GM19463 (cell line): ENCODE data around the gene OR2Y1.
"Not testable (repeated sequence)": the region's sequence is repeated elsewhere in the genome, so short reads cannot be mapped to it uniquely, and the experiment has no call there.

Experiments used
- ATAC-seq: cut with Tn5 transposase; IDR thresholded peaks from one replicate; pipeline ENCODE4 v1.9.1; 2021; ENCODE audit warnings: mild to moderate bottlenecking, moderate library complexity; ENCODE audit not compliant: unreplicated experiment

The OR2Y1 gene, protein sequence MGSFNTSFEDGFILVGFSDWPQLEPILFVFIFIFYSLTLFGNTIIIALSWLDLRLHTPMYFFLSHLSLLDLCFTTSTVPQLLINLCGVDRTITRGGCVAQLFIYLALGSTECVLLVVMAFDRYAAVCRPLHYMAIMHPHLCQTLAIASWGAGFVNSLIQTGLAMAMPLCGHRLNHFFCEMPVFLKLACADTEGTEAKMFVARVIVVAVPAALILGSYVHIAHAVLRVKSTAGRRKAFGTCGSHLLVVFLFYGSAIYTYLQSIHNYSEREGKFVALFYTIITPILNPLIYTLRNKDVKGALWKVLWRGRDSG

DNA sequence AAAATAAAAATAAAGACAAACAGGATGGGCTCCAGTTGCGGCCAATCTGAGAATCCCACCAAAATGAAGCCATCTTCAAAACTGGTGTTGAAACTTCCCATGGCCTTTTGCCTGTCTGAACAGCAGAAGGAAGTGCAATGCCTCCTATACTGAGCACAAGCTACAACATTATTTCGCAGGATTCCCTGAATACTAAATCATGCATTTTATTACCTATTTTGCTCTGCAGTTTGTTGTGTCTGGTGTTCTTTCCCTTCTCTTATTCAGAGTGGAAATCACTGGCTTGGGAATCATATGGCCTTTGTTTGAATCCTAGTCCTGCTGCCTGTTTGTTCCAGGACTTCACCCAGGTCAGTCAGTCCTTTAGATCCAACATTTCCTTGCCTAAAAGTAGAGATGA lies at the start of gene OR2Y1:
Gene OR2Y1 (minus strand): TSS at position 101 of the 400 bp plus-strand sequence. CDS start 0 bp downstream, at position 101.
- no peak for ATAC-seq

DNA sequence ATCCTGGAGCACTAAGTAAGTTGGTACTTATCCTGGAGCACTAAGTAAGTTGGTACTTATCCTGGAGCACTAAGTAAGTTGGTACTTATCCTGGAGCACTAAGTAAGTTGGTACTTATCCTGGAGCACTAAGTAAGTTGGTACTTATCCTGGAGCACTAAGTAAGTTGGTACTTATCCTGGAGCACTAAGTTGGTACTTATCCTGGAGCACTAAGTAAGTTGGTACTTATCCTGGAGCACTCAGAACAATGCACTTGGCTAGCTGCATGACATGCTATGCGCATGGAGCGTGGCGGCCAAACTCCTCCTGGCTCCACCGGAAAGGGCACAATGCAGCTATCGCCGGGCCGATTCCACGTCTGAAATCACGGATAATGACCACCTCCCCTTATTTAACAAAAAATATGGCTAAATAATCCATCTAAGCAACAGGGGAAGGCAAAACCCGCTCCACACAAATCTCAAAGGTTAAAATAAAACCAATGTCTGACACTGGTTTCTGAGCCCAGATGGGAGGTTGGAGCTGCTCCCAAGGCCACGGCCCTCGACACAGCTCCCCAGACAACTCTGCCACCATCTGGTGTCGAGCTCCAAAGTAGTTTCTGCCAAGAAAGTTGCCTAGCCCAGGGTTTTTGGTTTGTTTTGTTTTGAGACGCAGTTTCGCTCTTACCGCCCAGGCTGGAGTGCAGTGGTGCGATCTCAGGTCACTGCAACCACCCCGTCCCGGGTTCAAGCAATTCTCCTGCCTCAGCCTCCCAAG lies 49.0 kb upstream of the OR2Y1 start:
- not testable (repeated sequence) for ATAC-seq

DNA sequence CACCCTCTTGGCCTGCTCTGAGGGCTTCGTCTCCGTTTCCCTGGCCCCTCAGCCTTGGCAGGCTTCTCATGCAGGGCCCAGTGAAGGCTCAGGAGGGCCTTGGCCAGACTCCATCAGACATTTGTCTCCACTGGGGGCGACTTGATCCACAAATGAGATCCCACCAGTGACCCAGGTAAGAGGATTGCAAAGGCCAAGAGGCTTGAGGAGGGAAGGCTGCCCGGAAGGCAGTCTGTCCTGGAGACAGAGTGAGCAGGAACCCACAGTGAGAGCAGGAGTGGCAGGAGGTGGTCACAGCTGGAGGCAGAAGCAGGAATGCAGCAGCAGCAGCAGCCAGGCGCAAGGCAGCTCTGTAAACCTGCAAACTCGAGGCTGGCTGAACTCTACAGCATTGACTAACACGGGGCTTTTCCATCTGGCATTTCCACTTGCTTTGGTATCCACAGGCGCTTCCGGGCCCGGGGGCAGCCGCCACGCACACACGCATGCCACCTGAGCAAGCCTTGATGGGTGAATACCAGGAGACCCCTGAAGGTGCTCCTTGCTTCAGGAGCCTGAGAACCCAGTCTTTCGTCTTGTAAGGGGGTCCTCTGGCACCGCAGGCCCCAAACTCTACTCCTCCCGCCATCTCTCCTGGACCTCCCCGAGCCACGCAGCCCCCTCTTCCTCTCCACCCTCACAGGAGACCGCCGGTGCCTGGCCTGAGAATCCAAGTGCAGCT lies 48.0 kb upstream of the OR2Y1 start:
- ATAC-seq: no peak

GRCh38 chr5:180786531-180787398 lies 46.9 kb upstream of the OR2Y1 start:
- ATAC-seq: no peak

GRCh38 chr5:180785794-180786221 lies 46.0 kb upstream of the OR2Y1 start:
- no peak for ATAC-seq

DNA sequence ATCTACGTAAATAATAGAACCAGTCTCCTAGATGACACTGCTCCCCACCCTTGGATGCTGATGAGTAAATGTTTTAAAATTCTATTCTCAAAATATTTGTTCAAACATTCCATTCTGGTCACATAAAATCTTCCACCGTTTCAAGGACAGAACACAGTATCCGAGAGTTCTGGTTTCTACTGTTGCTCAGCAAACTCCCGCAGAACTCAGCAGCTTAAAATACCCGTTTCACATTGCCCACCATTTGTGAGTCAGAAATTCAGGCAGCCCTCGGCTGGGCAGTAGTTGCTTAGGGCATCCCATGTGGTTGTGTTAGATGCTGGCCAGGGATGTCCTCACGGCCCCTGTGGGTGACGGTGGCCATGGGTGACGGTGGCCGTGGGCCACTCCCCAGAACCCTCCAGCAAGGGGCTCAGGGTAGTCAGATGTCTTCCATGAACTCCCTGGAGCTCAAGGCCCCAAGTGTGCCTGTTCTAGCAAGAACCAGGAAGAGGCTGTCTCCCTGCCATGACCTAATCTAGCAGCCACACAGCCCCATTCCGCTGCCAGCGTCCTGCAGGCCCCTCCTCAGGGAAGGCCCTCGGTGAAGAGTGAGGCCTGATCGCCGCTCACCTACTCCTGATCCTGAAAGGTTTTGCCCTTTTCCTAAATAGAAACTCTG lies 45.4 kb upstream of the OR2Y1 start:
- ATAC-seq: no peak

DNA sequence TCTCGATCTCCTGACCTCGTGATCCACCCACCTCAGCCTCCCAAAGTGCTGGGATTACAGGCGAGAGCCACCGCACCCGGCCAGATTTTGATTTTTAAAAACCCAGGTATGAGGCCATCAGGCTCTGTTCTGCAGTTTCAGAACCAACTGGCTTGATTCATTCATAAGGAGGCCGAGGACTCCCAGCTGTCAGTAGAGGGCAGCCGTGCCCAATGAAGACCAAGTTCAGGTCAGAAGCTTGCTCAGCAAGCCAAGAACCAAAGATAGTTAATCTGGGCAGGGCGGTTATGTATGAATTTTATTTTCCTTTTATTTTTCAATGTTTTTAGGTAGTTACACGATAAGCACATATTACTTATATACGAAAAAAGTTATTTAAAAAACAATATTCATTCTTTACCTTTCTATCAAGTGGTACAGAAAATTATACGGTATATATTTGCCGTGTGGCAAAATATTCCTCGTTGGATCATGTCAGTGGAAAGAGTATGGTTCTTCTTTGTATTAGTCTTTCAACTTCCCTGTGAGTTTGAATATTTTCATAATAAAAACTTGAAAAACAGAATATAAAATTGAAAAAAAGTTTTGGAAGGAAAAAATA lies 44.7 kb upstream of the OR2Y1 start:
- ATAC-seq: no peak

GRCh38 chr5:180783340-180784052 lies 43.6 kb upstream of the OR2Y1 start:
- ATAC-seq: no peak

DNA sequence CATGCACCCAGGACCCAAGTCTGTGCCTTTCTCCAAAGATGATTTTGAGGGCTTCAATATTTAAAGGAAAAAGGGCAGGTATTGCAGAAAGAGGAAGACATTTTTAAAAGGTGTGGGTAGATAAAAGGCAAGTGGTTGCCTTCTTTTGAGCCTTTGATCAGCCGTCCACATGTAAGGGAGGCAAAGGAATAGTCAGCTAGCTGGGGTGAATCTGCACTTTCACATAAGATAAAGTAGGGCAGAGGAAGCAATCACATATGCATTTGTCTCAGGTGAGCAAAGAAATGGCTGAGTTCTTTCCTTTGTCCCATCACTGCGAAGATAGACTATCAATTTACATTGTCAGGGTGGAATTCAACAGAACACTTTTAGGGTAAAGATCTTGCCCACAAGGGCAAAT lies 42.9 kb upstream of the OR2Y1 start:
- ATAC-seq: no peak

- not testable (repeated sequence) for ATAC-seq
Measured at GRCh38 chr5:180781900-180782326, 42.1 kb upstream of the OR2Y1 start.

DNA sequence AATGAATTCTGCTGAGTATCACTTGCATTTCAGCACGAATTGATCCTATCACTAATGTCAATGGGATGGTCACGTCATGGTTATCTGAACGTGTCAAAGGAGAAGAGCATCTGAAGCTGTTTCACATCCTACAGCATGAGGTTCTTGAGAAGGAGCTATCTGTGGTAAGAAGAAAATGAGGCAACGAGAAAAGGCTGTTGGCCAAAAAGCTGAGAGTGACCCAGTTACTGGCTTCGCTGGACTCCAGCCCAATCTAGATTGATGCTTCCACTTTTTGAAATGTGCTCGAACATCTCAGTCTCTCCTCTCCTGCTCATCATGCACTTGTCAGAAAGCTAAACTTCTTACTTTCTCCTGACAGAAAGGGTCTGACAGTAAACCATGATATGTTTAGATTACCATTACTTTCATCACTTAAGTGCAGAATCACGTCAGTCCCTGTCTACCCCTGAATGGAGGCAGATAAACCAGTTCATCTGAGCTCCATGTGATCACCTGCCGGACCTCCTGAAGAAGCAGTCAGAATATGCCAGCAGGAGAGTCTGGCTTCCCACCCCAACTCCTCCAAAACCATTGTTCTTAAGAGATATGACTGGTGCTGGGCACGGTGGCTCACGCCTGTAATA lies 40.2 kb upstream of the OR2Y1 start:
- no peak for ATAC-seq

- ATAC-seq: no peak
Measured at GRCh38 chr5:180777475-180777874, 37.6 kb upstream of the OR2Y1 start.

GRCh38 chr5:180776376-180776775 lies 36.5 kb upstream of the OR2Y1 start:
- no peak for ATAC-seq

- ATAC-seq: no peak
Measured at GRCh38 chr5:180775624-180776023, 35.8 kb upstream of the OR2Y1 start.

DNA sequence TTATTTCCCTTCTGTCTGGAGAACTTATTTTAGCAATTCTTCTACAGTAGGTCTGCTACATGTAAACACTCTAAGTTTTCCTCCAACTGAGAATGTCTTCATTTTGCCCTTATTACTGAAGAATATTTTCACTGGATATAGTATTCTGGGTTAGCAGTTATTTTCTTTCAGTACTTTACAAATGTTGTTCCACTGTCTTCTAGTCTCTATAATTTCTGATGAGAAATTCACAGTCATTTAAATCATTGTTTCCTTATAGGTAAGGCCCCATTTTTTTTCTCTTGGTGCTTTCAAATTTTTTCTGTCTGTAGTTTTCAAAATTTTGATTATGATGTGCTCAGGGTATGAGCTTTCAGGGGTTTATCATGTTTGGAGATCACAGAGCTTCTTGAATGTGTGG lies 32.0 kb upstream of the OR2Y1 start:
- ATAC-seq: no peak

GRCh38 chr5:180769821-180770220 lies 30.0 kb upstream of the OR2Y1 start:
- no peak for ATAC-seq

DNA sequence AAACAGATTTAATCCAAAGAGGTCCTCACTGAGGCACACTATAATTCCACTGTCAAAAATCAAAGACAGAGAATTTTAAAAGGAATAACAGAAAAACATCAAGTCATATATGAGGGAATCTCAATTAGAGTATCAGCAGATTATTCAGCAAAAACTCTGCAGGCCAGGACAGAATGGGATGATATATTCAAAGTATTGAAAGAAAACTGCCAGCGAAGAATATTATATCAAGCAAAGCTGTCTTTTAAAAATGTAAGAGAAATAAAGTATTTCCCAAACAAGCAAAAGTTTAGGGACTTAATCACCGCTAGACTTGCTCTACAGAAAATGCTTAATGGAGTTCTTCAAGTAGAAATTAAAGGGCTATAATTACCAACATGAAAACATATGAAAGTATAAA lies 15.7 kb upstream of the OR2Y1 start:
- ATAC-seq: no peak

GRCh38 chr5:180744253-180744652 lies 4.4 kb upstream of the OR2Y1 start:
- no peak for ATAC-seq

GRCh38 chr5:180742727-180743126 lies 2.9 kb upstream of the OR2Y1 start:
- ATAC-seq: no peak
